GM18867 (cell line): ENCODE results near the gene NUCB2.
"Not testable (repeated sequence)": the region's sequence is repeated elsewhere in the genome, so short reads cannot be mapped to it uniquely, and the experiment has no call there.

Experiments used
- ATAC-seq: cut with Tn5 transposase; IDR thresholded peaks from one replicate; pipeline ENCODE4 v1.9.1; 2021; ENCODE audit warnings: mild to moderate bottlenecking, moderate library complexity; ENCODE audit not compliant: unreplicated experiment

Gene NUCB2

DNA sequence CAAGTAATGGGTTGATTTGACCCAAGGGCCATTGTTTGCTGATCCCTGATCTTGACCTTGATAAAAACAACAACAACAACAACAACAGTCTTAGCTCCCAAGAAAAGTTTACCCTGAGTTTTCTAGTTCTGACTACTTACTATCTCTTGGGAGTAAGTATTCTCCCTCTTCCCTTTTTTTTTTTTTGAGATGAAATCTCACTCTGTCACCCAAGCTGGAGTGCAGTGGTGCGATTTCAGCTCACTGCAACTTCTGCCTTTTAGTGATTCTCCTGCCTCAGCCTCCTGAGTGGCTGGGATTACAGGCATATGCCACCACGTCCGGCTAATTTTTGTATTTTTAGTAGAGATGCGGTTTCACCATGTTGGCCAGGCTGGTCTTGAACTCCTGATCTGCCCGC lies 8.0 kb upstream of the NUCB2 start:
- ATAC-seq: not testable (repeated sequence)

- ATAC-seq: no peak
Observed at GRCh38 chr11:17268902-17269301, 7.6 kb upstream of the NUCB2 start.

GRCh38 chr11:17272801-17273200 lies 3.7 kb upstream of the NUCB2 start:
- no peak for ATAC-seq

DNA sequence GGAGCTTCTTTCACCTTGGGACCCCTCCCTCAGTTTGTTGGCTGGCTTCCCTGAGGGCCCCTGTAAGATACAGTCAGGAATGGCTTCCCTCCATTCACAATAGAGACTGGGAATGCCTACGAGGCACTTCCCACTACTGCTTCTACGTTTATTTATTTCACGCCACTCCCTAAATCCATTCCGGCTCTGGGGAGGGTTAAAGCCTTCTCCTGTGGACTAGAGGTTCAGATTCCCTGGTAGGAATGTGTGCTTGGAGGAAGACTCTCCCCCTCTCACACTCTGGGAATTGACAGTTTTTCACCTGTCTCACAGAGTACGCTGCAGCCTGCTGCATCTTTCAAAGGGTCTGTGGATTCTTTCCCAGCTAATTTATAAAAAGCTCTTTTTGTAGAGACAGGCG lies 3.3 kb upstream of the NUCB2 start:
- no peak for ATAC-seq

- ATAC-seq: no peak
Observed at GRCh38 chr11:17273668-17274282, 2.8 kb upstream of the NUCB2 start.

DNA sequence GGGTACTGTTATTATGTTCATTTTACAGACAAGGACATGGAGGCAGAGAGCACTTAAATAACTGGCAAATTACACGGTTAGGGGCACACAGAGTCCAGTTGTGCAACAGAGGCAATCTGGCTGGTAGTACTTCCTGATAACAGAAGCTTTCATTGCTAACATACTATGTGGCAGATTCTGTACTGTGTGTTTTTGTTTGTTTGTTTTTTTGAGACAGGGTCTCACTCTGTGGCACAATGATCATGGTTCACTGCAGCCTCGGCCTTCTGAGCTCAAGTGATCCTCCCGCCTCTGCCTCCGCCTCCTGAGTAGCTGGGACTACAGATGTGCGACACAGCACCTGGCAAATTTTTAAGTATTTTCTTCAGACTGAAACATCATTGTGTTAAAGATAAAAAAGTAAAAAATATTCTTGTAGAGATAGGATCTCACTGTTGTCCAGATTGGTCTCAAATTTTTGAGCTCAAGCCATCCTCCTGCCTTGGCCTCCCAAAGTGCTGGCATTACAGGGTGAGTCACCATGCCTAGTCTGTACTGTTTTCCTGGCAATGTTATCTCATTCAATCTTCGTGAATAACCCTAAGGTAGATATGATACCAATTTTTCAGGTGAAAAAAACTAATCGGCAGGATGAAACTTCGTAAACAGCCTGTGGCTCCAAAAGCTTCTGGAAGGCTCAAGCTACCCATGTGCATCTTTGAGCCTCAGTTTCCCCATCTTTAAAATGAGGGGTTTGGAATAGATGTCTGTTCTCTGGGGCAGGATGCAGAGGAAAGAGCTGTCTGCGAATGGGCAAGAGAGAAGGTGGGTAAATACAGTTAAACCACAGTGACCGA lies 921 bp upstream of the NUCB2 start:
- no peak for ATAC-seq

- peak; percentile 14 for ATAC-seq
Observed at GRCh38 chr11:17277024-17277584, 565 bp downstream of the NUCB2 start.

DNA sequence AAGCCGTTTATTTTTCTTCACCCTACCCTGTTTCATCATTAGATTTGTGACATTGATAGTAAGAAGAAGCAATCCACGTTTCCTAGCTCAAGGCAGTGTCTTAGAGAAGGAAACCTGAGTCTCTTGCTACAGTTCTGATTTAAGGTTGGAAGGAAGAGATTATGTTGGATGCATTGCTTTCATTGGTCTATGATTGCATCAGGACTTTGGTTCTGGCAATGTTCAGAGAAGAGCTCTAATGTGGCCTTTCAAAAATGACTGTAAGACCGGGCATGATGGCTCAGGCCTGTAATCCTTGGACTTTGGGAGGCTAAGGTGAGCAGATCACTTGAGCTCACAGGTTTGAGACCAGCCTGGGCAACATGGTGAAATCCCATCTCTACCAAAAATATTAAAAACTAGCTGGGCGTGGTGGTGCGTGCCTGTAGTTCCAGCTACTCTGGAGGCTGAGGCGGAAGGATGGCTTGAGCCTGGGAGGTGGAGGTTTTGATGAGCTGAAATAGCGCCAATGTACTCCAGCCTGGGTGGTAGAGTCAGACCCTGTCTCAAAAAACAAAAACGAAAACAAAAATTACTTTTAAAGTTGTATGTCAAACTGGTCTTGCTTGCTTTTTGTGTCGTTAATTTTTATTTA lies 4.1 kb downstream of the NUCB2 start:
- no peak for ATAC-seq

DNA sequence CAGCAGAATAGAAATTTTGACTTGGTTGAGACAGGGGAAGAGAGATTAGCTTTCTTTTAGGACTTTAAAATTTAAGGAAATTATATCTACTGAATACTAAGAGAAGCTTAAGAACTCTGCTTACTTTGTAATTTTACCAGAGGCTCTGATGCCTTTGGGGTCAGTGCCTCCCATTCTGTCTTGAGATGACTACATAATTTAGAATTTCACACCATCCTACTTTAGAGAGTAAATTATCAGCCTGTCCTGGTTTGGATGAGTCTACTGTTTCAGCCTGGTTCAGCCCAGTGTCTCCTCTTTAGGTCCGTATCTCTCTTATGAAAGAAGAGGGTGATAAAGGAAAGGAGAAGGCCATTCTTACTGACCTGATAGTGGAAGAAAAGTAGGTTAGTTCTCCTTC lies 9.8 kb downstream of the NUCB2 start:
- no peak for ATAC-seq

DNA sequence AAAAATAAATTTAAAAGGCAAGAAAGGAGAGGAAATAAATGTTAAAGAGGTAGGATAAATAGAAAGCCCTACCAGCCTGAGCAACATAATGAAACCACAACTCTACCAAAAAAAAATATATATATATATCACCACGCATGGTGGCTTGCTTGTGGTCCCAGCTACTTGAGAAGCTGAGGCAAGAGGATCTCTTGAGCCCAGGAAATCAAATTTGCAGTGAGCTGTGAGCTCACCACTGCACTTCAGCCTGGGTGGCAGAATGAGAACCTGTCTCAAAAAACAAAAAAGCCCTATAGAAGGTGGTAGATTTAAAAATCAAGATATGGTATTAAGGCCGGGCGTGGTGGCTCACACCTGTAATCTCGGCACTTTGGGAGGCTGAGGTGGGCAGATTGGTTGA lies 10.5 kb downstream of the NUCB2 start:
- no peak for ATAC-seq

- no peak for ATAC-seq
Observed at GRCh38 chr11:17291710-17292109, 15.2 kb downstream of the NUCB2 start.

- no peak for ATAC-seq
Observed at GRCh38 chr11:17293311-17293710, 16.8 kb downstream of the NUCB2 start.

- peak; percentile 40 for ATAC-seq
Observed at GRCh38 chr11:17294033-17294432, 17.5 kb downstream of the NUCB2 start.

GRCh38 chr11:17296852-17297559 lies 20.5 kb downstream of the NUCB2 start:
- ATAC-seq: peak; percentile 39

DNA sequence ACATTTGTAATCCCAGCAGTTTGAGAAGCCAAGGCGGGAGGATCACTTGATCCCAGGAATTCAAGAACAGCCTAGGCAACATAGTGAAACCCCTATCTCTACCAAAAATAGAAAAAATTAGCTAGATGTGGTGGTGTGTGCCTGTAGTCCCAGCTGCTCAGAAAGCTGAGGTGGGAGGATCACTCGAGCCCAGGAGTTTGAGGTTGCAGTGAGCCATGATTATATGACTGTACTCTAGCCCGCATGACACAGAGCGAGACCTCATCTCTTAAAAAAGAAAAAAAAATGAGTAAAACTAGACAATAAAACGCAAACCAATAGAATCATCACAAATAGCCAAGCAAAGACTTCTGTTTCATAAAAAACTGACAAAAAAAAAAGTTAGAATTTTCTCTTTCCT lies 21.8 kb downstream of the NUCB2 start:
- ATAC-seq: peak; percentile 86

- ATAC-seq: no peak
Observed at GRCh38 chr11:17300372-17300771, 23.8 kb downstream of the NUCB2 start.

GRCh38 chr11:17313349-17314231 lies 37.1 kb downstream of the NUCB2 start:
- ATAC-seq: no peak

- ATAC-seq: no peak
Observed at GRCh38 chr11:17314232-17314547, 37.7 kb downstream of the NUCB2 start.

DNA sequence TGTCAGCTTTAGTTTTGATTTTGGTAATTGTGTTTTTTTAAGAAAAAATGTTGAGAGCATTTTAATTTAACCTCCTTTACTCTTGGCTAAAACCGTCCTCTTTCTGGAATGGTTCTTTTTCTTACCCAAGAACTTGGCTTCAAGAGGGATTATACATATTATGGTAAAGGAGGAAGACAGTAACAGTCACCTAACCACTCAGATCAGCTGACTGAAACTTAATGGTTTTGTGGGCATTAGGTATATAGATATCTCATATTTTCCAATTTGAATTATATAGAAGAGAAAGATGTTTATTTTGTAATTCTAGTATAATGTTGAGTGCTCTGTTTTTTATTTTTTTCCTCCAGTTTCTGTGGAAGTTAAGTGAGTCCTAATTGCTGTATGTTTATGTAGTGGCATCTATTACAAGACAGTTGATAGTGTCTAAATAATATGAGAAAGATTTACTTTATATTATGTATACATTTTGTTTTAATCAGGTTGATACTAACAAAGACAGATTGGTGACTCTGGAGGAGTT lies 38.4 kb downstream of the NUCB2 start:
- ATAC-seq: no peak

DNA sequence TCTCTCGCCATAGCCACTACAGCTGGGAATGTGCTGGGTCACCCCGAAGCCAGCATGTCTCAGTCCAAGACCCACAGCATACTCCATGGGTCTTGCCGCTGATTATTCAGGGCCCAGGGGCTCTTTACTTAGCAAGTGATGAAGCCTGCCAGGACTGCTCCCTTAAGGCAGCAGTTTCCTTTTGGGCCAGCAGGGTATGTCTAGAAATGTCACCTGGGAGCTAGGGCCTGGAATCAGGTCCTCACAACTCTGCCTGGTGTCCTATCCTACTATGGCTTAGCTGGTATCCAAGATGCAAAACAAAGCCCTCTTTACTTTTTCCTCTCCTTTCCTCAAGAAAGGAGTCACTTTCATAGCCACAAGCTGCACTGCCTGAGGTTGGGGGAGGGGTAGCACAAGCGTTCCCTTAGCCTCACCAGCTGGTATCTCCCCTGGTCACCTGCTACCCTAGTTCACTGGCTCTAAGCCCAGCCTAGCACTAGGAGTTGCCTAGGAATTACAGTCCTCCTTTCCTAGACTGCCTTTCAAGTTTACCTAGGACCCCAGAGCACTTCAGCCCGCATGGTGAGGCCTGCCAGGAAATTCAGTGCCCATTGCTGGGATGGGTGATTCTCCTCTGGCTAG lies 52.4 kb downstream of the NUCB2 start:
- no peak for ATAC-seq
